ENCODE data around the gene DCK. TPM values are rescaled to one million over a fixed set of nuclear protein-coding genes. Genes with fewer than 3 reads are reported as not detected.
"Not testable (repeated sequence)": the region's sequence is repeated elsewhere in the genome, so short reads cannot be mapped to it uniquely, and the experiment has no call there.

The DCK gene
- total RNA-seq, 1 experiment from 2014 or later = 11.8 TPM

DNA sequence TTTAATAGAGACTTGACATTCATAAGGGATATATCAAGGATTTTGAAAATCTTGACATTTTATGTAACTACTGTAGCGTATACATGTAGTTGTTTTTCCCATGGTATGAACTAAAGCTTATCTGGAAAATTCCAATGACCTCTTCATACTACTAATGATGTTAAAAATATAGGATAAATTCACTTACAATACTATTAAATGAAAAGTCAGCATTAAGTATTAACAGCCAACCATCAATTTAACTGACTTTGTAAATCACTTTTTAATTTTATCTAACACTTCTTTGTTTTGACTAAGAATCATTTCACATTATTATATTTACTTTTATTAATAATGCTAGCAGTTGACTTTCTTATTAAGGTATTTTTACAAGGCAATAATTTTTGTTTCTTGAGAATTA lies 34.2 kb downstream of the DCK start:
- no peaks in the 10 kb centered on the region for H3K9me3 ChIP-seq (ENCODE audit: insufficient read depth, low read depth)
- no peaks in the 10 kb centered on the region for H3K27me3 ChIP-seq (ENCODE audit: insufficient read depth, low read depth)
- no peak for TF ChIP-seq EZH2 (IDR thresholded peaks at IDR 0.05; ENCODE audit: low read depth)
- TF ChIP-seq, protein P1, sequence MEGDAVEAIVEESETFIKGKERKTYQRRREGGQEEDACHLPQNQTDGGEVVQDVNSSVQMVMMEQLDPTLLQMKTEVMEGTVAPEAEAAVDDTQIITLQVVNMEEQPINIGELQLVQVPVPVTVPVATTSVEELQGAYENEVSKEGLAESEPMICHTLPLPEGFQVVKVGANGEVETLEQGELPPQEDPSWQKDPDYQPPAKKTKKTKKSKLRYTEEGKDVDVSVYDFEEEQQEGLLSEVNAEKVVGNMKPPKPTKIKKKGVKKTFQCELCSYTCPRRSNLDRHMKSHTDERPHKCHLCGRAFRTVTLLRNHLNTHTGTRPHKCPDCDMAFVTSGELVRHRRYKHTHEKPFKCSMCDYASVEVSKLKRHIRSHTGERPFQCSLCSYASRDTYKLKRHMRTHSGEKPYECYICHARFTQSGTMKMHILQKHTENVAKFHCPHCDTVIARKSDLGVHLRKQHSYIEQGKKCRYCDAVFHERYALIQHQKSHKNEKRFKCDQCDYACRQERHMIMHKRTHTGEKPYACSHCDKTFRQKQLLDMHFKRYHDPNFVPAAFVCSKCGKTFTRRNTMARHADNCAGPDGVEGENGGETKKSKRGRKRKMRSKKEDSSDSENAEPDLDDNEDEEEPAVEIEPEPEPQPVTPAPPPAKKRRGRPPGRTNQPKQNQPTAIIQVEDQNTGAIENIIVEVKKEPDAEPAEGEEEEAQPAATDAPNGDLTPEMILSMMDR (conservative IDR thresholded peaks at IDR 0.05) = no peak
- no peaks in the 10 kb centered on the region for H3K9me2 ChIP-seq (ENCODE audit: insufficient read depth)
- intact Hi-C loops (cut with micrococcal nuclease; ENCODE audit: unreplicated experiment) = no loop called here
- no peaks in the 10 kb centered on the region for H3K4me1 ChIP-seq (replicated peaks; ENCODE audit: insufficient read depth)
- no peak overlapping the region for H2AFZ ChIP-seq
- H4K20me1 ChIP-seq (ENCODE audit: insufficient read depth) = no peaks in the 10 kb centered on the region
- no peaks in the 10 kb centered on the region for H3K79me2 ChIP-seq (ENCODE audit: low read depth)
- DNase-seq = no peak
- no peak overlapping the region for H3K4me3 ChIP-seq
- no peak overlapping the region for H3K27ac ChIP-seq
- no TSS peak for BruUV-seq (replicated peaks)
- H3K36me3 ChIP-seq (ENCODE audit: low read depth) = no peaks in the 10 kb centered on the region
- H3F3A ChIP-seq (ENCODE audit: insufficient read depth, low read depth) = no peaks in the 10 kb centered on the region
- CTCF ChIA-PET = no interaction called here
- POLR2A ChIA-PET (ENCODE audit: unreplicated experiment) = no interaction called here
- no peak overlapping the region for H3K4me2 ChIP-seq

DNA sequence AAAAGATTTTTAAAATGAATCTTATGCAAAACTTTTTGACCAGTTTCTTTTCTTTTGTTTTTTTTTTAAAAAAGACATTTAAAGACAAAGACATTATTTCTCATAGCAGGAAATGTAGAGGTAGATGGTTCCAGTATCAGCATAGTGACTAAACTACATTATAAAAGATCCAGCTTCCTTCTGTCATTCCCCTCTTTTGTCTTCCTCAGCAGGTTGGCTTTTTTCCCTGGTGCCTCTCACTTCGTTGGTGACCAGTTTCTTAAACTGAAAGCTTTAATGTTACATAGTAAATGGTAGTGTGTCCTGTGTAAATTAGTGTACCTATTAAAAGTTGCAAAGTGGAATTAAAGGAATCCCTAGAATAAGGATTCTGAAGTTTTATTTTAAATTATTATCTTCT lies 36.1 kb downstream of the DCK start:
- CTCF ChIA-PET = no interaction called here
- no peak overlapping the region for H3K27ac ChIP-seq

DNA sequence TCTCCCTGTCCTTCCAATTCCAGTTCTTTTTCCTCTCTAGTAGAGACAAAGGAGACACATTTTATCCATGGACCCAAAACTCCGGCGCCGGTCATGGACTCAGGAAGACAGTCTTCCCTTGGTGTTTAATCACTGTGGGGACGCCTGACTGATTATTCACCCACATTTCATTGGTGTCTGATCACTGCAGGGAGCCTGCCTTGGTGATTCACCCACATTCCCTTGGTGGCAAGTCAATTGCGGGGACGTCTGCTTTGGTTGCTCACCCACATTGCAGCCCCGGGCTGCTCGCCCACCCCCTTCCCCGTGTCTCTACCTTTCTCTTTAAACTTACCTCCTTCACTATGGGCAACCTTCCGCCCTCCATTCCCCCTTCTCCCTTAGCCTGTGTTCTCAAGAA lies 38.7 kb downstream of the DCK start:
- CTCF ChIA-PET; H3K4me2 ChIP-seq; H3K9me2 ChIP-seq (ENCODE audit: insufficient read depth); H3K4me1 ChIP-seq (replicated peaks; ENCODE audit: insufficient read depth); H3K27me3 ChIP-seq (ENCODE audit: insufficient read depth, low read depth); H3K4me3 ChIP-seq; POLR2A ChIA-PET (ENCODE audit: unreplicated experiment); DNase-seq; H3K79me2 ChIP-seq (ENCODE audit: low read depth); H4K20me1 ChIP-seq (ENCODE audit: insufficient read depth); intact Hi-C loops (cut with micrococcal nuclease; ENCODE audit: unreplicated experiment); H2AFZ ChIP-seq; H3K27ac ChIP-seq; H3F3A ChIP-seq (ENCODE audit: insufficient read depth, low read depth); H3K36me3 ChIP-seq (ENCODE audit: low read depth); H3K9me3 ChIP-seq (ENCODE audit: insufficient read depth, low read depth); BruUV-seq (replicated peaks): not testable (repeated sequence)

More for the DNA sequence above, 36.1 kb downstream of the DCK start:
- Histone ChIP-seq H3K9me3 (ENCODE audit: insufficient read depth, low read depth) (no peaks in the 10 kb centered on the region), H3K4me3 (no peak overlapping the region), H3K4me2 (no peak overlapping the region), H3K4me1 (replicated peaks; ENCODE audit: insufficient read depth) (no peaks in the 10 kb centered on the region), H2AFZ (no peak overlapping the region), H3K36me3 (ENCODE audit: low read depth) (no peaks in the 10 kb centered on the region), H4K20me1 (ENCODE audit: insufficient read depth) (no peaks in the 10 kb centered on the region), H3F3A (ENCODE audit: insufficient read depth, low read depth) (no peaks in the 10 kb centered on the region), H3K9me2 (ENCODE audit: insufficient read depth) (no peaks in the 10 kb centered on the region), H3K27me3 (ENCODE audit: insufficient read depth, low read depth) (no peaks in the 10 kb centered on the region), H3K79me2 (ENCODE audit: low read depth) (no peaks in the 10 kb centered on the region)
- TF ChIP-seq, protein P1 (conservative IDR thresholded peaks at IDR 0.05) = no peak
- no peak for TF ChIP-seq EZH2 (IDR thresholded peaks at IDR 0.05; ENCODE audit: low read depth)
- no TSS peak for BruUV-seq (replicated peaks)
- POLR2A ChIA-PET (ENCODE audit: unreplicated experiment) = no interaction called here
- DNase-seq = no peak
- intact Hi-C loops (cut with micrococcal nuclease; ENCODE audit: unreplicated experiment) = no loop called here

DNA sequence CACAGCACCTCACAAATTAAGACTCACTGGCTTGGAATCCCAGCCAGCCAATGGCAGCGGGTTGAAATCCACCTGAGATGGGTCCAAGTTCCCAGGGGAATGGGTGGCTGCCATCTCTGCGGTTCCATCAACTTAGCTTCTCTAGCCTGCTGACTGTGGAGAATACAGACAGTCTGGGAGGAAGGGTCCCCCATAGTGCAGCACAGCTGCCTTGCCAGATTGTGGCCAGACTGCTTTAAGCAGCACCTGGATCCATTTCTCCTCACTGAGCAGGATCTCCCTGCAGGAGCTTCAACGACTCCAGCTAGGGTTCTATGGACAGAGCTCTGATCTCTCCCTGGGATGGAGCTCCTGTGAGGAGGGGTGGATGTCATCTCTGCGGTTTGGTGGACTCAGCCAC lies 51.8 kb downstream of the DCK start:
- H3F3A ChIP-seq (ENCODE audit: insufficient read depth, low read depth) = no peaks in the 10 kb centered on the region
- no peak overlapping the region for H3K4me3 ChIP-seq
- no peaks in the 10 kb centered on the region for H3K4me1 ChIP-seq (replicated peaks; ENCODE audit: insufficient read depth)
- no peaks in the 10 kb centered on the region for H3K36me3 ChIP-seq (ENCODE audit: low read depth)
- H3K9me2 ChIP-seq (ENCODE audit: insufficient read depth) = no peaks in the 10 kb centered on the region
- no TSS peak for BruUV-seq (replicated peaks)
- H3K27me3 ChIP-seq (ENCODE audit: insufficient read depth, low read depth) = no peaks in the 10 kb centered on the region
- ChIA-PET CTCF (no interaction called here), POLR2A (ENCODE audit: unreplicated experiment) (no interaction called here)
- H3K79me2 ChIP-seq (ENCODE audit: low read depth) = no peaks in the 10 kb centered on the region
- intact Hi-C loops (cut with micrococcal nuclease; ENCODE audit: unreplicated experiment) = no loop called here
- H2AFZ ChIP-seq = no peak overlapping the region
- H3K4me2 ChIP-seq = no peak overlapping the region
- DNase-seq = no peak
- H3K27ac ChIP-seq = no peak overlapping the region
- TF ChIP-seq EZH2 (IDR thresholded peaks at IDR 0.05; ENCODE audit: low read depth) = no peak
- TF ChIP-seq, protein P1 (conservative IDR thresholded peaks at IDR 0.05) = no peak
- no peaks in the 10 kb centered on the region for H4K20me1 ChIP-seq (ENCODE audit: insufficient read depth)
- no peaks in the 10 kb centered on the region for H3K9me3 ChIP-seq (ENCODE audit: insufficient read depth, low read depth)

Measured in PC-9 (cell line).